NOMO-1 treated with dmso at 0.1 percent for 144 hours (cell line): ENCODE results near the gene MRPS2.
A peak's percentile ranks its signal among the peaks of the same experiment; 100 is the strongest.

Experiments used
- DNase-seq: peaks from one replicate; lab custom pipeline; 2025; ENCODE audit not compliant: unreplicated experiment; lab: John Stamatoyannopoulos, UW

Gene MRPS2

DNA sequence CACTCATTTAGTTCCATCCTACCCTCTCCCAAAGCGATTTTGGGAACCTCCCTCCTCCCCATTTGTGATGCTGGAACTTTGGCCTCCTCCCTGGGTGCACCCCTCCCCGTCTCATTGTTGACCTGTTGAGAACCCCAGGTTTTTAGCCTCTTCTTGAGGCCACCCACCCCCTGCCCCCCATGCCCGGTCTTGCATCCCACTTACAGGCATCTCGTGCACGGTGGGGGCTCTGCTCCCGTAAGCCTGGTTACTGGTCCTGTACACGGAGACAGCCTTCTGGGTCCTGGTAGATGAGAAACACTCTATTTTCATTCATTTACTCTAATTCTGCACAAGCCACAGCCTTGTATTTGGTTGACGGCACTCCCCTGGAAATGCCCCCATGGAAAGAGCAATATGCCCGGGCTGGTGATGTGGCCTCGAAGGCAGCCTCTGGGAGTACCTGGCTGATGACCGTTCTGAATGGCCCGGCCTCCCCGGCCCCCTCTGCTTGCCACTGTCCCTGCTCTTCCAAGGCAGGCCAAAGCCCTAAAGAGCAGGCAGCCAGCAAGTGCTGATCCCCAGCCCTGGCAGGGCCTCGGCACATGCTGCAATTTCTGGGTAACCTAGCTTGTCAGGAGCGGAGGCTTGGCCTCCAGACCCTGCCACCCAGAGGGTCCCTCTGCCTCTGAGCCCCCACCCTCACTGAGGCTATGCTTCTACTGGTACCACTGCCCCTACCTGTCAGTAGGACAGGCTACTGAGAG lies 1.9 kb upstream of the MRPS2 start:
- no peak for DNase-seq

DNA sequence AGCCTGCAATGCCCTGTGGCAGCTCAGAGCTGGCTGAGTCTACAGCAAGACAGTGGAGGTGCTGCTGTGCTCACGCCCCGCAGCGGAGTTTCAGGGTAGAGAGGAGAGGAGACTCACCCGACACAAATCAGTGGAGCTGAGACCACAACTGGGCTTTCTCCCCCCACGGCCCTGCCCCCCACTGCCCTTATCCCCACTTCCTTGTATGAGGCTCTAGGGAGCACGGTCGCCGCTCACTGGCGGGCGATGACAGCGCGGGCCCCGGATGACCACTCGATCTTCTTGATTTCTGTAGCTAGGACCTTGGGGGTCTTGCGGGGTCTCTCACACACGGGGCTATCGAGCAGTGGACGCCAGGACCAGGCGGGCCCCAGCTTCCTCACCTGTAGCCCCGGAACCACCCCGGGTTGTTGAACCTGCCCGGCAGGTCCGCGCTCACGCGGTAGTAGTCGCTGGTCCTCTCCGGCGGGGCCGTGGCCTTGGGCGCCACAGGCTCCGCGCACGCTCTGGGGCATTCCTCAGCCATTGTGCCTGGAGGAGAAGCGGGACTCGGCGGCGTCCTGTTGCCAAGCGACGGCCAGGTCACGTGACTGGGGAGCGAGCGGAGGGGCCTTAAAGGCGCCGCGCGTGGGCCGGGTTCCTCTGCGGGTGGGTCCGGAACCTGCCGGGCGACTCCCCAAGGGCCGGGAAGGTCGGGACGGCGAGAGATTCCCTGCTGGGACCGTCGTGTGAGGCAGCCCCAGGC lies 984 bp upstream of the MRPS2 start:
- peak; percentile 93 for DNase-seq

- no peak for DNase-seq
Observed at GRCh38 chr9:135500071-135500524, 384 bp upstream of the MRPS2 start.

DNA sequence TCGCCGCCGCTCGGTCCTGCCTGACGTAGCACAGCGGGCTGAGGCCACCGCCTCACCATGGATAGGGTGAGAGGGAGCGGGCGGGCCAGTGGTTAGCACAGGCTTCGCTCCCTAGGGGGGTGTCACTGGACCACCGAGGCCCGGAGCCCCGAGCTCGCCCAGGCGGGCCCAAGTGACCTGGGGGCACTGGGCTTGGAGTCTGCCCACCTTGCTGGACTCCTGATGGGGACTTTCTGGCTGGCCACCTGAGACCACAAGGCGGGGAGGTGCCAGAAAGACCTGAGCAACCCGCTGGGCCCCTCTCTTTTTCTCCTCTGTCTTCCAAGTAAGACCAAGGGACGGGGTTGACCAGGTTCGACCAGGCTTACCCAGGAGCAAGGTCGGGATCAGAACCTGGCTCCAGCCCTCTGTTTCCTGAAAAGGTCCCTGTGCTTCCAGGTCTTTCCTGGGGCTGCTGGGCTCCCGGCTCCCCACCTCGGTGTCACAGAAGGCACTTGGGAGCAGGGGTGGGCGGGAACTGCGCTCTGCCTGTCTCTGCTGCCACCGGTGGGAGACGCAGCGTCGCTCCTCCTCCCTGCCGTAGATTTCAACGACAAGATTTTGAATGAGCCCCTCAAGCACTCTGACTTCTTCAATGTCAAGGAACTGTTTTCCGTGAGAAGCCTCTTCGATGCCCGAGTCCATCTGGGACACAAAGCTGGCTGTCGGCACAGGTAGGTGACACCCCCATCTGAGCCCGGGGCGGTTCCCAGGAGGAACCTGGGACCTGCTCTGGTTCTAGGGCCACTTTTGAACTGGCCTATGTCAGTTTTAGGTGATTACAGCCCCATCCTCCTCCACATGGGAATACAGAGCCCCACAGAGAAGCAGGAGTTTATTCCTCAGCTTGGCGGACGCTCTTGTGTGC lies 1.0 kb downstream of the MRPS2 start:
- no peak for DNase-seq

- no peak for DNase-seq
Observed at GRCh38 chr9:135502168-135502872, 1.8 kb downstream of the MRPS2 start.

GRCh38 chr9:135502873-135503321 lies 2.4 kb downstream of the MRPS2 start:
- DNase-seq: no peak

GRCh38 chr9:135503371-135504261 lies 3.1 kb downstream of the MRPS2 start:
- no peak for DNase-seq

- peak; percentile 25 for DNase-seq
Observed at GRCh38 chr9:135504262-135505243, 4.1 kb downstream of the MRPS2 start.

DNA sequence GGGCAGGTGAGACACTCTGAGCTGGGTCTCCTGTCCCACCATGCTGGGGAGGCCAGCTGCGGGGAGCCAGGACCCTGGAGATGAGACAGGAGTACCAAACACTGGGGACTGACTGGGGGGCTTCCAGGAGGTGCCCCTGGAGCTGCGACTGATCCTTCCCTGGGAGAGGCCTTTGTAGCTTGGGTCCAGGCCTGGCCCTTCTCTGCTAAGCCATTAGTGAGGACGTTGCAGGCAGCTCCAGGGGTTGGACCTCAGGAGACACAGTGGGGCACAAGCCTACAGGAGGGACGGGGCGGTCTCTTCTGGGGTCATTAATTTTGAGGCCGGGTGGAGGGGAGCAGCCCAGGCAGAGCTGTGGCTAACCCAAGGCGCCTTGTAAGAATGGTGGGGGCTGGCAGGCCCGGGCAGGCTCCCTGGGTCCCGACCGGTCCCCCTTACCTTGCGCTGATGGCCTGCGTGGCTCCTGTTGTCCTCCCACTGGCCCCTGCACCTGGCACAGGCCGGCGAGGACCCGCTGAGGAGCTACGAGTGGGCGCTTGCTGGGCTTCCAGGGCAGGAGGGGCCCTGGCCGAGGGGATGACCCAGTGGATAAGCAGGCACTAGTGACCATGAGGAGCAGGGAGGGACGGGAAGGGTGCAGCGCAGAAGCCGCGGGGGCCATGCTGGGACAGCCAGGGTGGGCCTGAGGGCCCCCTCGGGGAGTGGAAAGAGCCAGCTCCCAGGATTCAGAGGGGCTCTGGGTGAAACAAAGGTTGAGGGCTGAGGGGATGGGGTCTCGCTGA lies 5.1 kb downstream of the MRPS2 start:
- DNase-seq: no peak

DNA sequence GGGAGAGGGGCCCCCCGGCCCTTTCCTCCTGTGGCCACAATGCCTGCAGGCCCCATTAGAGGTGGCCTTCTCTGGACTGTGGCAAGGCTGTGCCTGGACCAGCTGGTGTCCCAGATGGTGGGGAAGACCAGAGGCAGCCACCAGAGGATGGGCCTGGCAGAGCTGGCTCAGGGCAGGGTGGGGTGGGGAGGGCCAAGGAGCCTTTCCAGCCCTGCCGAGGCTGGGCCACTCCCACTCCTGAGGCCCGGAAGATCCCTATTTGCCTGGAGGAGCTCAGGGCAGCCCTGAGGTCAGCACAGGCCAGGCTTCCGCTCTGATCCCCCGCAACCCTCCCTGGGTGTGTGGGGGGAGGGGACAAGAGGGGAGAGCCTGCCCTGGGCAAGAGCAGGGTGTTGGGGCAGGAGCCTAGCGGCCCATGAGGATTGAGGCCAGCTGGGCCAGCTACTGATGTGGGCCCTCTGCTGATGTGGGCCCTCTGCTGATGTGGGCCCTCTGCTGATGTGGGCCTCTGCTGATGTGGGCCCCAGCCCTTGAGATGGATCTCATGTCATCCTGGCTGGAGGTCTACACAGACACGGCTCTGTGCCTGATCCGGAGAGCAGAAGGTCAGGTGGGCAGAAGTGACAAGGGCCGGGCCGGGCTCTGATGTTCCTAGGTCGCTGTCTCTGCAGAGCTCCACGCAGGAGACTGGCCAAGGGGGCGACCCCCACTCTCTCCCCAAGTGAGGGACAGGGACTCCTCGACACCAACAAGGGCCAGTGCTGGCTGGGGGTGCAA lies 6.0 kb downstream of the MRPS2 start:
- DNase-seq: no peak

GRCh38 chr9:135507104-135508035 lies 6.9 kb downstream of the MRPS2 start:
- DNase-seq: no peak

- no peak for DNase-seq
Observed at GRCh38 chr9:135508211-135508820, 7.8 kb downstream of the MRPS2 start.

DNA sequence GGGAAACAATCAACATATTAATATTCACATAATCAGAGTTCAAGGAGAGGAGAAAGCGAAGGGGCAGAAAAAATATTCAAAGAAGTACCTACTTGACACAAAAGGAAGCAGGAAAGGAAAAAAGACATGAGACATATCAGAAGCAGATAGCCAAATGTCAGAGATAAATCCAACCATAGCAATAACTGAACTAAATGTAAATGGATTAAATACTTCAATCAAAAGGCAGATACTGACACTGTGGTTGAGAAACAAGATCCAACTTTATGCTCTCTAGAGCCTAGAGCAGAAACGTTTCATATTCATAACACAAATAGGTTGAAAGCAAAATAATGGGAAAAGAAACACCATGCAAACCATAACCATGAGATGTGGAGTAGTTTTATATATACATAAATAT lies 9.0 kb downstream of the MRPS2 start:
- DNase-seq: no peak

DNA sequence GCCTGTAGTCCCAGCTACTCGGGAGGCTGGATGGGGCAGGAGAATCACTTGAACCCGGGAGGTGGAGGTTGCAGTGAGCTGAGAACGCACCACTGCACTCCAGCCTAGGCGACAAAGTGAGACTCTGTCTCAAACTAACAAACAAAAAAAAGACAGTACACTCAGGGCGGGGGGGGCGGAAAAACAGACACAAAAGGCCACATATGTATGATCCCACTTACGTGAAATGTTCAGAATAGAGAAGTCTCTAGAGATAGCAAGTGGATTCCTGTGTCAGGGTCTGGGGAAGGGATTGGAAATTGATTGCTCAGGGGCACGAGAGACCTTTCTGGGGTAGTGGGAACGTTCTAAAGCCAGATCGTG lies 11.7 kb downstream of the MRPS2 start:
- no peak for DNase-seq

GRCh38 chr9:135512904-135513303 lies 12.4 kb downstream of the MRPS2 start:
- DNase-seq: no peak
